ENCODE measurements around the gene TMED6.
"Not testable (repeated sequence)": the region's sequence is repeated elsewhere in the genome, so short reads cannot be mapped to it uniquely, and the experiment has no call there.

TMED6 gene

DNA sequence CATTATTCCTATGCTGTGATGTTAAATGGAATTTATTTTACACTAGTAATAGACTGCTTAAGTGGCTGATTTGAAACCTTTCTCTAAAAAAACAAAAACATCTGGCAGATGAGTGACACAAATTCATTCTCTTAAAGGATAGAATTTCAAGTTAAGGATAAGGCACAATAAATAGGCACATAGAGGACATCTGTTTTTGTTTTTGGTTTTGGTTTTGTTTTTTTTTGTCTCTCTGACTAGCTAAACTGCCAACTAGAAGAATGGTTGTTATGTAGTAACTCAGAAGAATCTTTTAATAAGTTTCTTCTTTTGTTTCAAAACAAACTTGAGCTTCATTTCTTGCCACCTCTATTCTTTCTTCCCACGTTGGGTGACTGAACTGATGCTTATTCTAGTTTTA, 45.6 kb downstream of the TMED6 start:
- DNase-seq (ENCODE audit: low read depth): no peak
- TF ChIP-seq, protein P1, sequence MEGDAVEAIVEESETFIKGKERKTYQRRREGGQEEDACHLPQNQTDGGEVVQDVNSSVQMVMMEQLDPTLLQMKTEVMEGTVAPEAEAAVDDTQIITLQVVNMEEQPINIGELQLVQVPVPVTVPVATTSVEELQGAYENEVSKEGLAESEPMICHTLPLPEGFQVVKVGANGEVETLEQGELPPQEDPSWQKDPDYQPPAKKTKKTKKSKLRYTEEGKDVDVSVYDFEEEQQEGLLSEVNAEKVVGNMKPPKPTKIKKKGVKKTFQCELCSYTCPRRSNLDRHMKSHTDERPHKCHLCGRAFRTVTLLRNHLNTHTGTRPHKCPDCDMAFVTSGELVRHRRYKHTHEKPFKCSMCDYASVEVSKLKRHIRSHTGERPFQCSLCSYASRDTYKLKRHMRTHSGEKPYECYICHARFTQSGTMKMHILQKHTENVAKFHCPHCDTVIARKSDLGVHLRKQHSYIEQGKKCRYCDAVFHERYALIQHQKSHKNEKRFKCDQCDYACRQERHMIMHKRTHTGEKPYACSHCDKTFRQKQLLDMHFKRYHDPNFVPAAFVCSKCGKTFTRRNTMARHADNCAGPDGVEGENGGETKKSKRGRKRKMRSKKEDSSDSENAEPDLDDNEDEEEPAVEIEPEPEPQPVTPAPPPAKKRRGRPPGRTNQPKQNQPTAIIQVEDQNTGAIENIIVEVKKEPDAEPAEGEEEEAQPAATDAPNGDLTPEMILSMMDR (IDR thresholded peaks at IDR 0.05; ENCODE audit: low read depth, low read length, missing control alignments): no peak
- no peak overlapping the region for H3K4me3 ChIP-seq (ENCODE audit: low read depth, low read length)

DNA sequence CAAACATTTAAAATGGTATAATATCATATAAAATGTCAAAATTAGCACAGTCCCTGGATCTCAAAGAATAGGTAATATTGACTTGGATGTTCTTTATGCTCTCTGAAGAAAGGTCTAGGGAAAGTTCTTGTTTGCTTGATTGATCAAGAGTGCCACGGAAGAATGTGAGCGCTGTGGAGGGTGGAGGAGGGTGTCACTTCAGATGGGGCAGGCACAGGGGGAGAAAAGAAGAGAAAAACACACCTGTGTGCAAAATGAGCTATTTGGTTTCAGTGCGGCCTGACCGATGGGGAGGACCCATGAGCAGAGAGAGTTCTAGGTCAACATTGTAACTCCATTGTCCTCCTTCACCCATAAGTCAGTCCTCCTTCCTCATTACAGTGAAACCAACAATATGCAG, 49.3 kb downstream of the TMED6 start:
- DNase-seq (ENCODE audit: low read depth): no peak

DNA sequence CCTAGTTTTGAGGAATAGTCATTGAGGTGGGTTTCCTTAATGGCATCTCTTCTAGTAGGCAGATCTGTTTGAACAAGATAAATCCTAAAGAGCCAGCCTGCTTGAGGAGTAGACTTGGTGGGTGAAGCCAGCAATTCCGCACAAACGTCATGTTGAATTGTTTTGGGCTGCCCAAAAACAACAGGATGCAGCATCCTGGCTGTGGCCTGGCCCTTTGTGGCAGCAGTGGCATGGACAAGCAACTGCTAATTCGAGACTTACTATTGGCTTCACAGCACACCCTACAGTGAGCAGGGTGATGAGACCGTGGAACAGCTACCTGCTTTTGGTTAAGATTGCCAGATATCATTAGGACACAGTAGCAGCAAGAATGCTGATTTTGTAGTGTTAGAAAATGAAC, 49.7 kb downstream of the TMED6 start:
- H3K4me3 ChIP-seq (ENCODE audit: low read depth, low read length): no peak overlapping the region
- DNase-seq (ENCODE audit: low read depth): no peak
- TF ChIP-seq, protein P1 (IDR thresholded peaks at IDR 0.05; ENCODE audit: low read depth, low read length, missing control alignments): no peak

More for the DNA sequence above, 49.3 kb downstream of the TMED6 start:
- no peak overlapping the region for H3K4me3 ChIP-seq (ENCODE audit: low read depth, low read length)
- TF ChIP-seq, protein P1 (IDR thresholded peaks at IDR 0.05; ENCODE audit: low read depth, low read length, missing control alignments): no peak

DNA sequence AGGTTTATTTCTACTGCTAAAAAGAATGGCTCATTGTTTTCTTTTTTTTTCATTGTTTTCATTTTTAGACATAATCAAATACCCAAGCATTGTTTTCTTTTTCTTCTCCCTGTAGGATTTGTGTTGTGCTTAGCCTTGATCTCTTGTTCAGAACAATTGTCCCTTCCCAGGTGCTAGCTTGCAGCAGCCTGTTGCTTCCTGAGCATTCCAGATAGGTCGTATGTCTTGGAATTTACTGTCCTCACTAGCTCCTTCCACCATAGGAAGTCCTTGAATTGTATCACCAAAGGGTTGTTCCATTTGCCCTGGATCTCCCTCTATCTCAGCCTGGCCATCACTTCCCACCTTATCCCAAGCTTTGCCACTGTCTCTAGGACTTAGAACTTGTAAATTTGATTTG, 50.4 kb downstream of the TMED6 start:
- TF ChIP-seq, protein P1 (IDR thresholded peaks at IDR 0.05; ENCODE audit: low read depth, low read length, missing control alignments): no peak
- H3K4me3 ChIP-seq (ENCODE audit: low read depth, low read length): no peak overlapping the region
- no peak for DNase-seq (ENCODE audit: low read depth)

DNA sequence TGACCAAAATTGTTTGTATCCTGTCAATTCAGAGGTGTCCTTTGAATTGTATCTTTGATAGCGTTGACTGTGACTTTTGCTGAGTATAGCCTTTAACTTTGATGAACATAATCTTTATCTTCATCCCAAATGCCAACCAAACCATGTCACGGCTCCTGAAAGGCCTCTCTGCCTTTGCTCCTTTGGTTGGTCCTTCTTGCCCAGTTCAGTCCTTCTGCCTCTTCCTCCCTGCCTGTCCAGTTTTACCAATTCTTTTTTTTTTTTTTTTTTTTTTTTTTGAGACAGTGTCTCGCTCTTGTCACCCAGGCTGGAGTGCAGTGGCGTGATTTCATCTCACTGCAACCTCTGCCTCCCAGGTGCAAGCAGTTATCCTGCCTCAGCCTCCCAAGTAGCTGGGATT, 53.3 kb downstream of the TMED6 start:
- no peak for DNase-seq (ENCODE audit: low read depth)
- TF ChIP-seq, protein P1 (IDR thresholded peaks at IDR 0.05; ENCODE audit: low read depth, low read length, missing control alignments): no peak
- H3K4me3 ChIP-seq (ENCODE audit: low read depth, low read length): no peak overlapping the region

DNA sequence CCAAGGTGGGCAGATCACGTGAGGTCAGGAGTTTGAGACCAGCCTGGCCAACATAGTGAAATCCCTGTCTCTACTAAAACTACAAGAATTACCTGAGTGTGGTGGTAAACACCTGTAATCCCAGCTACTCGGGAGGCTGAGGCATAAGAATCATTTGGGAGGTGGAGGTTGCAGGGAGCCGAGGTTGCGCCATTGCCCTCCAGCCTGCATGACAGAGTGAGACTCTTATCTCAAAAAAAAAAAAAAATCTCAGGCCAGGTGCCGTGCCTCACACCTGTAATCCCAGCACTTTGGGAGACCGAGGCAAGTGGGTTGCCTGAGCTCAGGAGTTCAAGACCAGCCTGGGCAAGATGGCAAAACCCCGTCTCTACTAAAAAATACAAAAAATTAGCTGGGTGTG, 54.8 kb downstream of the TMED6 start:
- not testable (repeated sequence) for H3K4me3 ChIP-seq (ENCODE audit: low read depth, low read length); DNase-seq (ENCODE audit: low read depth)

DNA sequence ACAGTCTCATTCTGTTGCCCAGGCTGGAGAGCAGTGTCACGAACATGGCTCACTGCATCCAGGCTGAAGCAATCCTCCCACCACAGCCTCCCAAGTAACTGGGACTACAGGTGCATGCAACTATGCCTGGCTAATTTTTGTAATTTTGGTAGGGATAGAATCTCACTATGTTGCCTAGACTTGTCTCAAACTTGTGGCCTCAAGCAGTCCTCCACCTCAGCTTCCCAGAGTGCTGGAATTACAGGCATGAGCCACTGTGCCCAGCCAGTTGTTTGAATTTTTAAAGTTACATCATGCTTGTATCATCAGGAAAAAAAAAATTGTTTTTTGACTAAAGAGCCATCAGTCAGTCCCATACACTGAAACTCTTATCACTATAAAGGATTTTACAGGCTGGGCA, 57.5 kb downstream of the TMED6 start:
- TF ChIP-seq, protein P1 (IDR thresholded peaks at IDR 0.05; ENCODE audit: low read depth, low read length, missing control alignments): no peak
- H3K4me3 ChIP-seq (ENCODE audit: low read depth, low read length): no peak overlapping the region
- DNase-seq (ENCODE audit: low read depth): no peak

DNA sequence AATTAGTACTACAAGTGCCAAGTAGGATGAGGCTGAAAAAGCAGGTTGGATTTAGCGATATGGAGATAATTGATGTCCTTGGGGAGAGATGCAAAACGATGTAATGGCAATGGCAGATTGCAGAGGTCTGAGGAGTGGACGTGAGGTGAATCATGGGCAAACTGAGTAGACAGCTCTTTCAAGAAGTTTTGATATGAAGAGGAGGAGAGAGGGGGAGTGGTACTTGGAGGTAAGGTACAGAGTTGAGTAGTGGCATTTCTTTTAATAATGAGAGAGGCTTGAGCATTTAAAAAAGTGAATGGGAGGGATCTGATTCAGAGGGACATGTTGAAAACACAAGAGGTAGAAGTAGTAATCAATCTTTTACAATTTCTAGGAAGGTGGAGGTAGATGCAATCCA, 58.2 kb downstream of the TMED6 start:
- H3K4me3 ChIP-seq (ENCODE audit: low read depth, low read length): no peak overlapping the region
- no peak for DNase-seq (ENCODE audit: low read depth)
- TF ChIP-seq, protein P1 (IDR thresholded peaks at IDR 0.05; ENCODE audit: low read depth, low read length, missing control alignments): no peak

All from GM12864 (cell line).